Inferior parietal cortex (tissue), 1 donor: ENCODE data around the gene MB.

Source experiments
- DNase-seq: peaks from one replicate; pipeline ENCODE4 v3.0.0-alpha.2; 2016; ENCODE audit errors: extremely low spot score

MB gene

DNA sequence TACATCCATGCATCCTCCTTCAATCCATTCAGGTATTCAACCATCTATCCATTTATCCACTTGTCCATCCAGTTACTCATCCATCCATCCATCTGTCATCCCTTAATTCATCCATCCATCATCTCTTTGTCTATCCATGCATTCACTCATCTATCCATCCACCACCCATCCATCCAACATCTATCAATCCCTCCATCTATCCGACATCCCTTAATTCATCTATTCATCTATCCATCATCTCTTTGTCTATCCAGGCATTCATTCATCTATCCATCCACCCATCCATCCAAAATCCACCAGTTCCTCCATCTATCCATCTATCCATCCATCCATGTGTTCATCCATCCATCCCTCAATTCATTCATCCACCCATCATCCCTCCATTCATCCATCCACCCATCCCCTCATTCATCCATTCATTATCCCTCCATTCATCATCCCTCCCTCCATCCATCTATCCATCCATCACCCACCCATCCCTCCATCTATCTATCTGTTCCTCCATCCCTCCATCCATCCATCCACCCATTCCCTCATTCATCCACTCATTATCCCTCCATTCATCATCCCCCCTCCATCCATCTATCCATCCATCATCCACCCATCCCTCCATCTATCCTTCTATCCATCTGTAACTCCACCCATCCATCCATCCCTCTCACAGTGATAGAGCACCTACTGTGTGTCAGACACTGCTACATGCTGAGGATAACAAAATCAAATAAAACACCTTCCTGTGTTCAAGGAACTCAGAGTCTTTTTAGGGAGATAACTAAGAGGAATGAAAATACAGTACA, 1.5 kb upstream of the MB start:
- DNase-seq: no peak

DNA sequence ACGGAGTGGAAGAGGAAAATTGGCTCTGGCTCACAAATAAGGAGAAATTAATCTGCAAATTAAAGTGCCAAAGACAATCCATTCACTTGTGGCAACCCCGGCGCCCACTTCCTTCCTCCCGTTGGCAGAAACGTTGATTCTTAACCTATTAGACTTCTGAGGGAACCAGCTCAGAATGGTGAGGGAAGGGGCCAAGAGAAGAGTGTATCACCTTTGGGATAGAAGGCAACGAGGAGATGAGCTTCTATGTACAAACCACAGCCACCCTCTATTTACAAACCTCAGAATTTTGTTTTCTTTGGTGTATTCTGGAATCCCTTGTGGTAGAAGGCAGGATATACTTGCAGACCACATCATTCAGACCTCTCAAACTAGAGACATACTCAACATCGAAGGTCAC, 1.1 kb downstream of the MB start:
- DNase-seq: no peak

DNA sequence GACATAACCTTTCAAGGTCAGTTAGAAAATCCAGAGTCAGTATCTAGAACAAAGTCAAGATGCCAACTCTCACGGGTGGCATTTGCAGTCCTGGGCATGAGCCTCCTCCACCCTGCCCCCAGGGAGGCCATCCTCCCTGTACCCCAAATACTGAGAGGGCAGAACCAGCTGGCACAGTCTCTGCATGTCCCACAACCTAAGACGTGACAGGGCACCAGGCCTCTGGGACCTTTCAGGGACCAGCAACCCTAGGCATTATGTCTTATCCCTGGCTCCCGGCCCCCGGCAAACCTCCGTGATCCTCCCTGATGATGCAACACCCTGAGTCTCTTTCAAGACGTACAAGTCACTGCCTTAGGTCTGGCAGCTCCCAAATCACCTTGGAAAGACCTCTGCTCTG, 2.0 kb downstream of the MB start:
- DNase-seq: no peak

DNA sequence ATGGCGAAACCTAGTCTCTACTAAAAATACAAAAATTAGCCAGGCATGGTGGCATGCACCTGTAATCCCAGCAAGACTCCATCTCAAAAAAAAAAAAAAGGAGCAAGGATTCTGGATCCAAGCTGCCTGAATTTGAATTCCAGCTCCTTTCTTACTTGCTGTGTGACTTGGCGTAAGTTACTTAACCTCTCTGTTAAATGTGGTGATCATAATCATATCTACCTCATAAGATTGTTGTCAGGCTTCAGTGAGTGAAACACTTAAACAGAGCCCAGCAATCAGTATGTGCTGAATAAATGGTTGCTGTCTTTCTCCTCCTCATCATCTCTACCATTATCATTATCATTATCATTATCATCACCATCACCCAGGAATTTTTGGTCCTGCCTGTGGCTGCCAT, 2.7 kb downstream of the MB start:
- no peak for DNase-seq

DNA sequence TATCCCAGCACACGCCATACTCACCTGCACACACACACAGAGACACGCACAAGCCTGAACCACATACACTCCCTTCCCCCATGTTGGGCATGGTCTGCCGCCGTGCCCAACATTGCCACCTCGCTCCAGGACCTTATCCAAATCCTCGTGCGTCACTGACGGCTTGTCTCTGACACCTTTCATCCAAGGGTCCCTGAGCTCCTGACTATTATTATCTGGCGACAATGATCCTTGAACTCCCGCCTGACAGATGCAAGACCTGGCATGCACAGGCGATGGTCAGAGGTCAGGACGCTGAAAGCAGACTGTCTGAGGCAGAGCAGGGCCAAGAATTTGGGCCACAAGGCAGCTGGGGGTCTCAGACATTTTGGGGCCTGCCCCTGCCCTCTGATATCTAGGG, 4.2 kb downstream of the MB start:
- no peak for DNase-seq

DNA sequence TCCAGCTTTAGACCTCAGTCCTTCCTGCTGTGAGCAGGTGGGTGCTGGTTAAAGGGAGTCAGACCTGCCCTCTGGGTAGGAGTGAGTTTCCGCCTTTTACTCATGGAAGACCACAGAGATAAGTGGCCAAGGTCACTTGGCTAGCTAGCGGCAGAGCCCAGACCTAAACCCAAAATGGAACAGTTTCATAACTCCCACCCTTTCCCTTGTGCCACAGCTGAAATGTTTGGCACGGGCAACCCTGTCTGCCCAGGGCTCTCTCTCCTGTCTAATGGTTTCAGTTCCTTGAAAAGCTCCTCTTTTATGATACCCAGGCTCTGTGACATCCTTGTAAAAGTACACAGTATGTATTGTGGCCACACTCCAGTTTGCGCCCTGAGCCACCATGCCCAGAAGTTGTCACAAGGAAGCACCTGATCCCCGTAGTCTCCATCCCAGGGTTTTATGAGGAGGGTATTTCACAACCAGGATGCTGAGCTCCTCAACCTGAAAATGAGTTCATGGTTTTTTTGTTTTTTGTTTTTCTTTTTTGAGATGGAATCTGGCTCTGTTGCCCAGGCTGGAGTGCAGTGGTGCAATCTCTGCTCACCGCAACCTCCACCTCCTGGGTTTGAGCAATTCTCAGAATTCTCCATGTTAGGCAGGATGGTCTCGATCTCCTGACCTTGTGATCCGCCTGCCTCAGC, 5.1 kb downstream of the MB start:
- DNase-seq: no peak

DNA sequence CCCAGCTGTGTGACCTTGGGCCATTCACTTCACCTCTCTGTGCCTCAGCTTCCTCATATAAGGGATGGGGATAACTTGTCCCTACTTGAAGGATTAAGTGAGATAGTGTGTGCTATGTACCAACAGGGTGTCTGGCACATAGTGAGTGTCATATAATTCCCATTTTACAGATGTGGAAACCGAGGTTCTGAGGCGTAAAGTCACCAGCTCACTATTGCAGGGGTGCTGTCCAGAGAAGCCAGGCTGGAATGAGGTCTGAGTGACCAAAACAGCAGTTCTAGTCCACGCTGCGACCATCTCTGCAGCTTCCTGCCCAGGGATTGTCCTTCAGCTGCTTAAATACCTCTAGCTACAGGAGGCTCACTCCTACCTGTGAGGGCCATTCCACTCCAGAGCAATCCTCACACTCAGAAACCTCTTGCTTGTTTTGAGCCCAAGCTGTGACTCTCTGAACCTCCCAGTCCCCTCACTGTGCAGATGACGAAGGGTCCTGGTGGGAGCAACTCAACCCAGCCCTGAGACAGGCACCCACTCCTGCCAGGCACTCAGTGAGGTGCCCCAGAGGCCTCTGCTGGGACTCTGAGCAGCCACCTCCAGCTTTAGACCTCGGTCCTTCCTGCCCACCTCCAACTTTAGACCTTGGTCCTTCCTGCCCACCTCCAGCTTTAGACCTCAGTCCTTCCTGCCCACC, 5.8 kb downstream of the MB start:
- DNase-seq: no peak

DNA sequence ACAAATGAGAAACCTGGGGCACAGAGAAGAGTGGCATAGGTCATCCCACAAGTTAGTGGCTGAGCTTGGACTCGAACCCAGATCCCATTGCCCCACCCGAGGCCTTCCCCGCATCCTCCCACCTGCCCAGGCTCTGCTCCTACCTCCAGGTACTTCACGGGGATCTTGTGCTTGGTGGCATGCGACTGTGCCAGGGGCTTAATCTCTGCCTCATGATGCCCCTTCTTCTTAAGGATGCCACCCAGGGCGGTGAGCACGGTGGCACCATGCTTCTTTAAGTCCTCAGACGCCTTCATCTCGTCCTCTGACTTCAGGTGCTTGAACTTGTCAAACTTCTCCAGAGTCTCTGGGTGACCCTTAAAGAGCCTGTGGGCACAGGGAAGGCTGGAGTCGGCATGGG, 6.4 kb downstream of the MB start:
- no peak for DNase-seq

DNA sequence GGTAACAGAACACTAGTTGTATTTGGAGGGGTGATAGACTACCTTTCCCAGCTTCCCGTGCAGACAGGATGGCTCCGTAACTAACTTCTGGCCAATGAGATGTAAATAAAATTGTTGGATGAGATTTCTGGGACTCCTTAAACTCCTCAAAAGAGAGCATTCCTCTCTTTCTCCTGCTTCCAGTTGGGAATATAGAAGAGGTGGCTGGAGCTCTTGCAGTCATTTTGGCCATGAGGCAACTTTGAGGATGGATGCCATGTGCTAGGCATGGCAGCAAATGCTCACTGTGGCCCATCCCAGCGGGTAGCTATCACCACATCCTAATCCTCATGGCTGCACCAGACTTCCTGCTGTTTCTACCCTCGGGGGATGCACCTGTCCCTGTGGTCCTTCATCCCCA, 7.4 kb downstream of the MB start:
- DNase-seq: no peak

DNA sequence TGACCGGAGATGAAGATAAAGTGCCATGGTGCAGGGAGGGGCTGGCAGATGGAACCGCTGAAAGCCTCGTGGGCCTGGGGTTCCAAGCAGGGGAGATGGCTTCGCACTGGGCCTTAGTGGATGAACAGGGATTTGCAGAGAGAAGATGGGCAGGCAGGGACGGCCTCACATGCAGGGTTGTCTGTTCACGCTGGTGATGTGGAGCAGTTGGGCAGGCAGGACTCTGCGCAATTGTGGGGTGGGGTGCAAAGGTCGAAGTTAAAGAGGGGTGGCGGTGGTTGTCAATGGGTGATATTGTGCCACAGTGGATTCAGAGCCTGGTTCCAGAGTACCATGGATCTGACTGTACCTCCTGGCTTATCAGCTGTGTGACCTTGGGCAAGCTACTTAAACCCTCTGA, 7.9 kb downstream of the MB start:
- no peak for DNase-seq

DNA sequence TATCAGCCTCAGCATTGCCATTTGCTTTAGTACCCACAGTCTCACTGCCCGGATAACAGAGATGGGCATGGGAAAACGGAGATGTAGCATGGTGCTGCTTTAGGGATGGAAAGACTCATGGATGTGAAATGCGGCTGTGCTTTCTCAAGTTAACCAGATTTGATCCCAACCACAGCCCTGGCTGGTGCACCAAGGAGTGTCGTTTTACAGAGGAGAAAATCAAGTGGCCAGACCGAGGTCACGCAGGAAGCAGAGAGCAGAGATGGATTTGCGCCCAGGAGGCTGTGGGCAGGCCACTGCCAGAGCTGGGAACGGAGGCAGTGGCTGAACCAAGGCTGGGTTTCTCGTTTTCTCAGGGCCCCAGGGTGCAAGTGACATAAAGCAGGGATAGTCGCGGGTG, 9.0 kb downstream of the MB start:
- no peak for DNase-seq

DNA sequence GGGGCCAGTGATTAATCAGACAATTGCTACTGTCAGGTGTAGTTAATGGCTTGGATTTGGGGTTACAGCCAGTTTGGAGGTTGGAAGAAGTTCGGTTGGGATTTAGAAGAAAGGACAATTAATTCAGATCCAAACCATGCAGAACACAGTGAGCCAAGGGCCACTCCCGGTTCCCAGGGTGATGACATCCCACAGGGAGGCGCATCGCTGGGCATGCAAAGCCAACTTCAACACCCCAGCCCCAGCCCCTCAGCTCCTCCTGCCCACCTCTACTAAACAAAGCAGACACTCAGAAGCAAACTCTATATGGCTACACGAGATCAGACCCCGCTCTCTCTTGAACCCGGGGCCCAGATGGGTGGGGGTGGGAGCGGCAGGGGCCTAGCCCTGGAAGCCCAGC, 10.2 kb downstream of the MB start:
- DNase-seq: no peak

DNA sequence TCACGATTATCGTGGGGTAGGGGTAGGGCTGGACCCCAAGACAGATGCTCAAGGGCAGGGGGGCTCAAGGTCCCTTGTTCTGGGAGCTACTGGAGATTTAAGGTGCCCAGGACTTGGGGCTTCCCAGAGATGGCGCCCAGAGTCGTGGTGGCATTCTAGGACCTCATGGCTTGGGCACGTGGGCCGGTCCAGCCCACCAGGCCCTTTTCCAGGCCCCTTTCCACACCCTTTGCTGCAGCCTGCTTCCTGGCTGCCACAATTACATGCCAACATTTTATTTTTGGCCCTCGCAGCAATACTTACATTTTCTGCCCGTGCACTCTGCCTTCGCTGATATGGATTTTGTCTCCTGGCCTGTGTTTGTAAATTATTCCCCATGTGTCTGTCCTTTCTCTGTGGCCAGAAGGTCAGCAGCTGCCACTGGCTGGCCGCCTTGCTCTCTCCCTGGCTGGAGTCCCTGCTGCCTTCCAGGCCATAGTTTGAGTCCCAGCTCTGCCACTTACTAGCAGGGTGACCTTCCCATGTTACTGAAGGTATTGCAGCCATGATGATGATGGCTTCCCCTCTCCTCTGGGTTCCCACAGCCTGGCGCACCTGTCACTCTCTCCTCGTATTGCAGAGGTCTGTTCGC, 11.2 kb downstream of the MB start:
- DNase-seq: no peak

DNA sequence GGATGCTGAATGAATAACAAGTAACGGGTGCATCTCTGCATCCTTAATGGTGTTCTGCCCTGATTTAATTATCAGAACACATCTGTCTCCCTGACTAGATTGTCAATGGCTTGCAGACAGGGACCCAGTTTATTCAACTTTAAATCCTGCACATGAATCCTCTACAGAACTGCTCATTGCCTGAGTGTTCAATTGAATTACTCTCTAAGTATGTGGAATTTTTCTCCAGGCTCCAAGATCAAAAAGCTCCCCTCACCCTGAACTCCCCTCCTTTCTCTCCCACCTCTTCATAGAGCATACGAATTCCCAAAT, 11.8 kb downstream of the MB start:
- DNase-seq: no peak

DNA sequence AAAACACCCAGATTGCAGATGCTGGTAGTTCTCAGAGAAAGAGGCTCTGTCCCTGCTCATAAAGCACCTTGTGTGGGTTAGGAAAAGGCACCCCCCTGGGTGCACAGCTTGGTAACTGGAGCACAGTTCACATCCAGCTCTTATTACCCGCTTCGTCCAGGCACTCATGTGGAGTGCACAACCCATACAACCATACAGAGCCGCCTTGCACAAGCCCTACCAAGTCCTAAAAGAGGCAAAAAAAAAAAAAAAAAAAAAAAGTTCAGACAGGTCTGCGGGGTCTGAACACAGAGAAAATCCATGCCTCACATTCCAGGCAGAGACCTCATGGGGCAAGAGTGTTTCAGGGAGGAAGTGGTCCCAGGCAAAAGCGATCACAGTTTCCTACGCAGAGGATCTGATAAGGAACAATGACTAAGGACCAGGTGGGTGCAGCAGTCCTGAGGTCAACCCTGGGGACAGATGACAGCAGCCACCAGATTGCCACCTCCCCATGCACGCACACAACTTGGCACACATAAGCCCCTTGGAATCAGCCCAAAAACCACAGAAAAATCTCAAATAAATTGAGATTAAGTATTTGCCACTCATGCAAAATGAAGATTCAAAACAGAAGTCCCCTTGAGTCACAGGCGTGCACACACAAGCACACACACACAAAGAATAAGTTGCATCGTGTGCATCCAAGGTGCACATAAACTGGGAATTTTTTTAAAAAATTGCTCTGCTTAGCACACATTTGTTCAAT, 12.3 kb downstream of the MB start:
- DNase-seq: no peak

DNA sequence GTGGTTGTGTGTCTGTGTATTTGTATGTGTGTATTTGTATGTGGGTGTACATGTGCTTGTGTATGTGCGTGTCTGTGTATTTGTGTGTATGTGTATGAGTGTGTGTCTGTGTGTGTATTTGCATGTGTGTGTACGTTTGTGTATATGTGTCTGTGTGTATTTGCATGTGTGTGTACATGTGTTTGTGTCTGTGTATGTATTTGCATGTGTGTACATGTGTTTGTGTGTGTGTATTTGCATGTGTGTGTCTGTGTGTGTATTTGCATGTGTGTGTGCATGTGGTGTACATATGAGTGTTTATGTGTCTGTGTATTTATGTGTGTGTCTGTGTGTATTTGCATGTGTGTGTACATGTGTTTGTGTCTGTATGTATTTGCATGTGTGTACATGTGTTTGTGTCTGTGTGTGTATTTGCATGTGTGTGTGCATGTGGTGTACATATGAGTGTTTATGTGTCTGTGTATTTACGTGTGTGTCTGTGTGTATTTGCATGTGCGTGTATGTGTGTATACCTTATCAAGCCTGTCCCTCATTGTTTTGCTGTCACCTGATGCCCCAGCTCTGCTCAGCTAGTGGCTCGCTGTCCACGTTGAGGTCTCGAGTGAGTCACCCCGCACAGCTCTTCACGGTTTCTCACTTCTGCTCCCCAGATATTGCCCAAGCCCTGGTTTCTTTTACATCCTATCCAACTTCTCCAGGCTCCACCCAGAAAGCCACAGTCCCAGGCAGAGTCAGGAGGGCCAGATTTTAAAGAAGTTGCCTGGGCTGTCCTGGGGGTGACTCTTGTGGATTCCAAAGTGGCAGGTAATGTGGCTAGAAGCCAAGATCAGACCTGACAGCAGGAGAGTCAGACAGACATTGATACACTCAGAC, 15.2 kb downstream of the MB start:
- no peak for DNase-seq

DNA sequence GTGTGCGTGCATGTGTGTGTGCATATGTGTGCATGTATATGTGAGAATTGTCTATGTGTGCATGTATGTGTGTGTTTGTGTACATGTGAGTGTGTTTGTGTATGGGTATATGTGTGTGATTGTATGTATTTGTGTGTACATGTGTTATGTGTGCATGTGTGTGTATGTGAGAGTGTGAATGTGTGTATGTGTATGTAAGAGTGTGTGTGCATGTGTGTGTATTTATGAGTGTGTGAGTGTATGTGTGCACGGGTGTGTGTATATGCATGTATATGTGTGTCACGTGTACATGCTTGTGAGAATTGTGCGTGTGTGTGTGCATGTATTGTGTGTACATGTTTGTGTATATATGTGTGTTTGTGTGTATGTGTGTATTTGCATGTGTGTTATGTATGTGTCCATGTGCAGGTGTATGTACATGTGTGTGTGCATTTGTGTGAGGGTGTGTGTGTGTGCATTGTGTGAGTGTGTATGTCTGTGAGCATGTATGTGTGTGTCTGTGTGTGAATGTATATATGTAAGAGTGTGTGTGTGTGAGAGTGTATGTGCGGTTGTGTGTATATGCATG, 16.0 kb downstream of the MB start:
- DNase-seq: no peak

DNA sequence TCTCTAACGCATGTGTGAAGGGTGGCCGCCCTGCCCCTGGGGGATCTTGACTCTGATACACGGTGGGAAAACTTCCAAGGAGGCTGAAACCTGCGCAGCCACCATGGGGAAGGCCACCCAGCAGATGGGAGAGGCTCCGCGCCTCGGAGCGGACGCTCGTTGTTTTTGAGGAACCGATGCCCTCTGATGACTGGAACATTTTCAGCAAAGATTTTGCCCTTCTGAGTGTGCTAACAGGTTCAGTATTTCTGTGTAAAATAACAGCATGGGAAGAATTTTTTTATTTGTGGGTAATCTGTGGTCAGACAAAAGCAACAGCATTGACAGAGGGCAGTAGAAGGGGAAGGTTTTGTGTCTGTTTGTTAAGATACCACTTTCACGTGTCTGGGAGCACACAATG, 16.7 kb downstream of the MB start:
- no peak for DNase-seq

DNA sequence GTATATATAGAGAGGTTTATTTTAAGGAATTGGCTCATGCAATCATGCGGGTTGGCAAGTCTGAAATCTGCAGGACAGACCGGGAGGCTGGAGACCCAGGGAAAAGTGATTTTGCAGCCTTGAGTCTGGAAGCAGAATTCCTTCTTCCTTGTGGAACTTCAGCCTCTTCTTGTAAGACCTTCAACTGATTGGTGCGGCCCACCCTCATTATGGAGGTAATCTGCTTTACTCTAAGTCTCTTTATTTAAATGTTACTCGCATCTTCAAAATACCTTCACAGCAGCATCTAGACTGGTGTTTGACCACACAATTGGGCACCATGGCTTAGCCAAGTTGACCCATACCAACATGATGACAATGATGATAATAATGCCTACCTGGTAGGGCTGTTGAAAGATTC, 17.8 kb downstream of the MB start:
- no peak for DNase-seq

DNA sequence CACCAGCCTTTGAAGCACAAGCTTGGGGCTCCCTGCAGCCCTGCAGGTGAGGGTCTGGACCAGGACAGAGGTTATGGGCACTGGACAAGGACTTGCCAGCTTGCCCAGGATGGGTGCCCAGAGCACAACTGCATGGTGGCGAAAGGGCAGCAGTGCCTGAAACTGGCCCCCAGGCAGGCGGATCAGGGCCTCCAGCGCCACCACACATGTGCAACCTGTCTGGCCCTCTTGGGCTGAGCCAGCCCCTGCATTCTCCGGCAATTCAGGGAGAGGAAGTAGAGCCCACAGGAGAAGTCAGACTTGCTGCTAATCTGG, 18.8 kb downstream of the MB start:
- DNase-seq: no peak
